Measurements from ENCODE around the gene CAB39.

CAB39 gene

GRCh38 chr2:230765611-230766300 is 53.1 kb downstream of the CAB39 start:
- DNase-seq = no peak
- H2BK120ac ChIP-seq (ENCODE audit: low read depth, low read length) = no peak overlapping the region
- no peak overlapping the region for H2BK5ac ChIP-seq (ENCODE audit: low read depth, low read length, poor library complexity, severe bottlenecking)
- no peak overlapping the region for H3K18ac ChIP-seq (ENCODE audit: low read depth in 1 of 2, low read length in 2 of 2)
- H3K14ac ChIP-seq (ENCODE audit: low read length in 2 of 2) = no peak overlapping the region
- no peak overlapping the region for H2BK12ac ChIP-seq (ENCODE audit: low read length in 2 of 2)
- no peak overlapping the region for H4K8ac ChIP-seq (ENCODE audit: low read length)
- H3K9me3 ChIP-seq (ENCODE audit: control insufficient read depth, low read length) = no peaks in the 10 kb centered on the region
- H3K4me1 ChIP-seq (ENCODE audit: control insufficient read depth, insufficient read depth, low read depth, low read length) = no peaks in the 10 kb centered on the region
- H3K4me2 ChIP-seq (ENCODE audit: low read length, poor library complexity, severe bottlenecking) = no peak overlapping the region
- no peak overlapping the region for H3K23ac ChIP-seq (ENCODE audit: low read length in 2 of 2)
- H3K36me3 ChIP-seq (ENCODE audit: control insufficient read depth in 1 of 2, insufficient read depth in 2 of 2, low read depth in 1 of 2, low read length in 2 of 2) = peaks cover 19 to 88% of the 10 kb centered on the region in 2 experiments
- H3K9ac ChIP-seq (ENCODE audit: low read length) = no peak overlapping the region
- no peak overlapping the region for H2AK5ac ChIP-seq (ENCODE audit: low read length, severe bottlenecking)
- H3K79me1 ChIP-seq (replicated peaks; ENCODE audit: low read length, poor library complexity, severe bottlenecking) = peaks cover 30% of the 10 kb centered on the region
- H3K27me3 ChIP-seq (ENCODE audit: control insufficient read depth in 1 of 2, insufficient read depth in 1 of 2, low read length in 2 of 2) = no peaks in the 10 kb centered on the region
- 100% methylated on average over 2 of the region's 4 CpGs for WGBS
- H3K4ac ChIP-seq (ENCODE audit: low read depth in 1 of 2, low read length in 2 of 2) = no peak overlapping the region
- H2AFZ ChIP-seq (ENCODE audit: low read depth, low read length) = no peak overlapping the region
- no peak overlapping the region for H4K91ac ChIP-seq (ENCODE audit: low read length)
- no peak overlapping the region for H2BK15ac ChIP-seq (ENCODE audit: low read depth, poor library complexity, severe bottlenecking)
- H3K27ac ChIP-seq (ENCODE audit: low read length, poor library complexity, severe bottlenecking) = no peak overlapping the region
- no peak overlapping the region for H3K4me3 ChIP-seq (ENCODE audit: insufficient read depth in 1 of 2, low read depth in 1 of 2, low read length in 2 of 2)

- no peak overlapping the region for H3K18ac ChIP-seq (ENCODE audit: low read depth in 1 of 2, low read length in 2 of 2)
- no peak overlapping the region for H3K27ac ChIP-seq (ENCODE audit: low read length, poor library complexity, severe bottlenecking)
- no peak overlapping the region for H2AFZ ChIP-seq (ENCODE audit: low read depth, low read length)
- H3K4me1 ChIP-seq (ENCODE audit: control insufficient read depth, insufficient read depth, low read depth, low read length) = no peaks in the 10 kb centered on the region
- no peak overlapping the region for H3K4me2 ChIP-seq (ENCODE audit: low read length, poor library complexity, severe bottlenecking)
- H3K23ac ChIP-seq (ENCODE audit: low read length in 2 of 2) = no peak overlapping the region
- peaks cover 28% of the 10 kb centered on the region for H3K79me1 ChIP-seq (replicated peaks; ENCODE audit: low read length, poor library complexity, severe bottlenecking)
- no peak overlapping the region for H2BK5ac ChIP-seq (ENCODE audit: low read depth, low read length, poor library complexity, severe bottlenecking)
- H2BK12ac ChIP-seq (ENCODE audit: low read length in 2 of 2) = no peak overlapping the region
- no peak overlapping the region for H2BK120ac ChIP-seq (ENCODE audit: low read depth, low read length)
- no peak overlapping the region for H3K9ac ChIP-seq (ENCODE audit: low read length)
- 92% methylated on average over 1 of the region's 2 CpGs for WGBS
- H3K27me3 ChIP-seq (ENCODE audit: control insufficient read depth in 1 of 2, insufficient read depth in 1 of 2, low read length in 2 of 2) = no peaks in the 10 kb centered on the region
- H3K9me3 ChIP-seq (ENCODE audit: control insufficient read depth, low read length) = peaks cover 3% of the 10 kb centered on the region
- H3K4me3 ChIP-seq (ENCODE audit: insufficient read depth in 1 of 2, low read depth in 1 of 2, low read length in 2 of 2) = no peak overlapping the region
- no peak overlapping the region for H2AK5ac ChIP-seq (ENCODE audit: low read length, severe bottlenecking)
- H4K91ac ChIP-seq (ENCODE audit: low read length) = no peak overlapping the region
- no peak overlapping the region for H4K8ac ChIP-seq (ENCODE audit: low read length)
- no peak overlapping the region for H3K14ac ChIP-seq (ENCODE audit: low read length in 2 of 2)
- H2BK15ac ChIP-seq (ENCODE audit: low read depth, poor library complexity, severe bottlenecking) = no peak overlapping the region
- H3K4ac ChIP-seq (ENCODE audit: low read depth in 1 of 2, low read length in 2 of 2) = no peak overlapping the region
- DNase-seq = no peak
- peaks cover 16 to 86% of the 10 kb centered on the region in 2 experiments for H3K36me3 ChIP-seq (ENCODE audit: control insufficient read depth in 1 of 2, insufficient read depth in 2 of 2, low read depth in 1 of 2, low read length in 2 of 2)
These were observed 55.3 kb downstream of the CAB39 start for GRCh38 chr2:230767862-230768388.

GRCh38 chr2:230770804-230771203 is 58.2 kb downstream of the CAB39 start:
- Histone ChIP-seq H3K79me1 (replicated peaks; ENCODE audit: low read length, poor library complexity, severe bottlenecking) (peaks cover 18% of the 10 kb centered on the region), H3K4me1 (ENCODE audit: control insufficient read depth, insufficient read depth, low read depth, low read length) (peaks cover 5% of the 10 kb centered on the region), H3K23ac (ENCODE audit: low read length in 2 of 2) (no peak overlapping the region), H3K27me3 (ENCODE audit: control insufficient read depth in 1 of 2, insufficient read depth in 1 of 2, low read length in 2 of 2) (no peaks in the 10 kb centered on the region), H2AK5ac (ENCODE audit: low read length, severe bottlenecking) (no peak overlapping the region), H3K27ac (ENCODE audit: low read length, poor library complexity, severe bottlenecking) (no peak overlapping the region), H2AFZ (ENCODE audit: low read depth, low read length) (no peak overlapping the region), H3K4me2 (ENCODE audit: low read length, poor library complexity, severe bottlenecking) (no peak overlapping the region), H2BK120ac (ENCODE audit: low read depth, low read length) (no peak overlapping the region), H3K4ac (ENCODE audit: low read depth in 1 of 2, low read length in 2 of 2) (no peak overlapping the region), H4K8ac (ENCODE audit: low read length) (no peak overlapping the region), H3K18ac (ENCODE audit: low read depth in 1 of 2, low read length in 2 of 2) (no peak overlapping the region), H3K36me3 (ENCODE audit: control insufficient read depth in 1 of 2, insufficient read depth in 2 of 2, low read depth in 1 of 2, low read length in 2 of 2) (peaks cover 4 to 69% of the 10 kb centered on the region in 2 experiments), H3K9me3 (ENCODE audit: control insufficient read depth, low read length) (peaks cover 3% of the 10 kb centered on the region), H3K9ac (ENCODE audit: low read length) (no peak overlapping the region), H2BK12ac (ENCODE audit: low read length in 2 of 2) (no peak overlapping the region), H3K14ac (ENCODE audit: low read length in 2 of 2) (no peak overlapping the region), H2BK15ac (ENCODE audit: low read depth, poor library complexity, severe bottlenecking) (no peak overlapping the region), H2BK5ac (ENCODE audit: low read depth, low read length, poor library complexity, severe bottlenecking) (no peak overlapping the region), H4K91ac (ENCODE audit: low read length) (no peak overlapping the region), H3K4me3 (ENCODE audit: insufficient read depth in 1 of 2, low read depth in 1 of 2, low read length in 2 of 2) (no peak overlapping the region)
- peak; percentile 52 for DNase-seq
- WGBS = 80% methylated on average over 1 of the region's 3 CpGs

GRCh38 chr2:230772156-230772555 is 59.5 kb downstream of the CAB39 start:
- no CpG with 5 or more reads among the region's 2 CpGs for whole genome bisulfite sequencing
- no peaks in the 10 kb centered on the region for H3K27me3 ChIP-seq (ENCODE audit: control insufficient read depth in 1 of 2, insufficient read depth in 1 of 2, low read length in 2 of 2)
- no peak overlapping the region for H4K91ac ChIP-seq (ENCODE audit: low read length)
- no peak overlapping the region for H3K27ac ChIP-seq (ENCODE audit: low read length, poor library complexity, severe bottlenecking)
- H3K23ac ChIP-seq (ENCODE audit: low read length in 2 of 2) = no peak overlapping the region
- H2BK12ac ChIP-seq (ENCODE audit: low read length in 2 of 2) = no peak overlapping the region
- no peak overlapping the region for H2BK15ac ChIP-seq (ENCODE audit: low read depth, poor library complexity, severe bottlenecking)
- H2AFZ ChIP-seq (ENCODE audit: low read depth, low read length) = no peak overlapping the region
- no peak overlapping the region for H3K18ac ChIP-seq (ENCODE audit: low read depth in 1 of 2, low read length in 2 of 2)
- H4K8ac ChIP-seq (ENCODE audit: low read length) = no peak overlapping the region
- peaks cover 0 to 63% of the 10 kb centered on the region in 2 experiments for H3K36me3 ChIP-seq (ENCODE audit: control insufficient read depth in 1 of 2, insufficient read depth in 2 of 2, low read depth in 1 of 2, low read length in 2 of 2)
- H3K4me2 ChIP-seq (ENCODE audit: low read length, poor library complexity, severe bottlenecking) = no peak overlapping the region
- H3K4ac ChIP-seq (ENCODE audit: low read depth in 1 of 2, low read length in 2 of 2) = no peak overlapping the region
- H3K79me1 ChIP-seq (replicated peaks; ENCODE audit: low read length, poor library complexity, severe bottlenecking) = peaks cover 15% of the 10 kb centered on the region
- H2BK5ac ChIP-seq (ENCODE audit: low read depth, low read length, poor library complexity, severe bottlenecking) = no peak overlapping the region
- no peak overlapping the region for H3K9ac ChIP-seq (ENCODE audit: low read length)
- no peak overlapping the region for H3K14ac ChIP-seq (ENCODE audit: low read length in 2 of 2)
- peaks cover 7% of the 10 kb centered on the region for H3K4me1 ChIP-seq (ENCODE audit: control insufficient read depth, insufficient read depth, low read depth, low read length)
- no peak overlapping the region for H3K4me3 ChIP-seq (ENCODE audit: insufficient read depth in 1 of 2, low read depth in 1 of 2, low read length in 2 of 2)
- H3K9me3 ChIP-seq (ENCODE audit: control insufficient read depth, low read length) = peaks cover 3% of the 10 kb centered on the region
- no peak overlapping the region for H2BK120ac ChIP-seq (ENCODE audit: low read depth, low read length)
- no peak overlapping the region for H2AK5ac ChIP-seq (ENCODE audit: low read length, severe bottlenecking)
- no peak for DNase-seq
